Suprapubic skin (tissue), 4 donors: ENCODE results near the gene CDO1. TPM values are rescaled to one million over a fixed set of nuclear protein-coding genes. Genes with fewer than 3 reads are reported as not detected.

Source experiments
- DNase-seq, 2 donors: peaks; one replicate each; pipeline ENCODE4 v3.0.0-alpha.2; 2019; ENCODE audit warnings: low spot score in 2 of 2
- H3K27ac ChIP-seq: fragments of 200-600 bp; sonication (generic); one replicate; pipeline ENCODE4 v1.5.1; 2019
- H3K27me3 ChIP-seq: fragments of 200-600 bp; sonication (generic); one replicate; pipeline ENCODE4 v1.5.1; 2019
- H3K36me3 ChIP-seq: fragments of 200-600 bp; sonication (generic); one replicate; pipeline ENCODE4 v1.5.1; 2019
- H3K4me1 ChIP-seq: fragments of 200-600 bp; sonication (generic); one replicate; pipeline ENCODE4 v1.5.1; 2019
- H3K4me3 ChIP-seq: fragments of 200-600 bp; sonication (generic); one replicate; pipeline ENCODE4 v1.5.1; 2019; ENCODE audit warnings: mild to moderate bottlenecking
- H3K9me3 ChIP-seq: fragments of 200-600 bp; sonication (generic); one replicate; pipeline ENCODE4 v1.5.1; 2019
- EP300 ChIP-seq: sonication (generic); formaldehyde crosslinking; IDR thresholded peaks from one replicate; pipeline ENCODE4 v1.6.1; 2017; ENCODE audit warnings: antibody characterized with exemption
- POLR2A ChIP-seq, 2 donors: fragments of 450-650 bp; IDR thresholded peaks; one replicate each; pipeline ENCODE4 v1.6.1; 2017; ENCODE audit warnings: antibody characterized with exemption in 2 of 2, mild to moderate bottlenecking in 2 of 2, moderate library complexity in 2 of 2
- POLR2AphosphoS5 ChIP-seq, 3 donors: sonication (generic); formaldehyde crosslinking; IDR thresholded peaks; one replicate each; pipeline ENCODE4 v1.6.1; 2017; ENCODE audit warnings: antibody characterized with exemption in 3 of 3
- WGBS: methylation state at CpG from one replicate; pipeline ENCODE4 v1.1.5; 2018; 5-methylcytosine and 5-hydroxymethylcytosine counted together
- total RNA-seq, 4 donors: library from RNA; depleted of rRNA; stranded (reverse); fragments of >200 nt; gene quantifications; one replicate each; pipeline ENCODE4 v1.1.0, GENCODE V29; 2016
- TF ChIP-seq, protein P1 (sequence below), 2 donors: fragments of 200-600 bp in 1 of 2; fragments of 450-650 bp in 1 of 2; sonication (generic) in 1 of 2; IDR thresholded peaks; one replicate each; pipeline ENCODE4 v1.5.1; 2016 to 2019; ENCODE audit warnings: antibody characterized with exemption in 2 of 2, mild to moderate bottlenecking in 1 of 2, moderate library complexity in 1 of 2

Gene CDO1
- total RNA-seq, 4 donors from 2014 or later = 2.6 to 6.0 (median 4.4) TPM

DNA sequence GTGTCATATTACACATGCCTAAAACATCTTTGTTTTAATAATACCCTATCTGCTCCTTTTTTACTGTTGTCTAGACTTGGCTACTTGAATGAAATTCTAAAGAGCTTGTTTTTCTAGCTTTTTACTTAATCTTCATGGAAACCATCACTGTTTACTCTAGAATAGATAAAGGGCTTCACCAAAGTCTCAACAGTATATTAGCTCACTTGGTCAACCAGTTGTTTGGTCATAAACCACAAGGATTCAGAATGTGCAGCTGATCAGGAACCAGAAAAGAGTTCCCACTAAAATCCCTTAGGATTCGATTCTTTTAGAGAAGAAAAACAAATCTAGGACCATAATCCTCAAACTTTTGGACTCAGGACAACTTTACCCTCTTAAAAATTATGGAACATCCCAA, 38.0 kb downstream of the CDO1 start:
- TF ChIP-seq POLR2A (IDR thresholded peaks at IDR 0.05) (no peak), EP300 (no peak), POLR2AphosphoS5 (IDR thresholded peaks at IDR 0.05) (no peak)
- TF ChIP-seq, protein P1, sequence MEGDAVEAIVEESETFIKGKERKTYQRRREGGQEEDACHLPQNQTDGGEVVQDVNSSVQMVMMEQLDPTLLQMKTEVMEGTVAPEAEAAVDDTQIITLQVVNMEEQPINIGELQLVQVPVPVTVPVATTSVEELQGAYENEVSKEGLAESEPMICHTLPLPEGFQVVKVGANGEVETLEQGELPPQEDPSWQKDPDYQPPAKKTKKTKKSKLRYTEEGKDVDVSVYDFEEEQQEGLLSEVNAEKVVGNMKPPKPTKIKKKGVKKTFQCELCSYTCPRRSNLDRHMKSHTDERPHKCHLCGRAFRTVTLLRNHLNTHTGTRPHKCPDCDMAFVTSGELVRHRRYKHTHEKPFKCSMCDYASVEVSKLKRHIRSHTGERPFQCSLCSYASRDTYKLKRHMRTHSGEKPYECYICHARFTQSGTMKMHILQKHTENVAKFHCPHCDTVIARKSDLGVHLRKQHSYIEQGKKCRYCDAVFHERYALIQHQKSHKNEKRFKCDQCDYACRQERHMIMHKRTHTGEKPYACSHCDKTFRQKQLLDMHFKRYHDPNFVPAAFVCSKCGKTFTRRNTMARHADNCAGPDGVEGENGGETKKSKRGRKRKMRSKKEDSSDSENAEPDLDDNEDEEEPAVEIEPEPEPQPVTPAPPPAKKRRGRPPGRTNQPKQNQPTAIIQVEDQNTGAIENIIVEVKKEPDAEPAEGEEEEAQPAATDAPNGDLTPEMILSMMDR (IDR thresholded peaks at IDR 0.05) = no peak
- no peaks in the 10 kb centered on the region for H3K9me3 ChIP-seq

DNA sequence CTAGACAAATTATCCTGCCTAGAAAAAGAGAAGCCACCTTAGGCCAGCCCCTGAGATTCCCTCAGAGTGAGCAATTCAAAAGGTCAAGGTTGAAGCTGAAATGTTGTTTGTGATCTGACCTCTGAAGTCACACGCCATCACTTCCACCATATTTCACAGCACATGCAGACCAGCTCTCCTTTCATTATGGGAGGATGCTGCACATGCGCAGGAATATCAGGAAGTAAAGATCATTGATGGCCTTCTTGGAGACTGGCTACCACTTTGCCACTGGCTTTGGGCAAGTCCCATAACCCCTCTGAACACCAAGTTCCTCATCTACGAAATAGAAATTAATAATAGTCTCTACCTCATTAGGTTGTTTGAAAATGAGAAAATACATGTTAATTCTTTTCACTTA, 39.5 kb downstream of the CDO1 start:
- DNase-seq = no peak
- Histone ChIP-seq H3K27me3 (no peaks in the 10 kb centered on the region), H3K36me3 (no peaks in the 10 kb centered on the region), H3K9me3 (no peaks in the 10 kb centered on the region), H3K27ac (no peak overlapping the region), H3K4me3 (no peak overlapping the region), H3K4me1 (no peaks in the 10 kb centered on the region)
- TF ChIP-seq POLR2AphosphoS5 (IDR thresholded peaks at IDR 0.05) = no peak
- TF ChIP-seq EP300 = no peak
- TF ChIP-seq POLR2A (IDR thresholded peaks at IDR 0.05) = no peak
- TF ChIP-seq, protein P1 (IDR thresholded peaks at IDR 0.05) = no peak
- WGBS = 99% methylated on average over 3 of the region's 3 CpGs

More for the DNA sequence above, 38.0 kb downstream of the CDO1 start:
- no peaks in the 10 kb centered on the region for H3K27me3 ChIP-seq
- 53% methylated on average over 1 of the region's 1 CpG for WGBS
- no peak overlapping the region for H3K4me3 ChIP-seq
- no peak for DNase-seq
- H3K36me3 ChIP-seq = no peaks in the 10 kb centered on the region
- no peaks in the 10 kb centered on the region for H3K4me1 ChIP-seq
- no peak overlapping the region for H3K27ac ChIP-seq

DNA sequence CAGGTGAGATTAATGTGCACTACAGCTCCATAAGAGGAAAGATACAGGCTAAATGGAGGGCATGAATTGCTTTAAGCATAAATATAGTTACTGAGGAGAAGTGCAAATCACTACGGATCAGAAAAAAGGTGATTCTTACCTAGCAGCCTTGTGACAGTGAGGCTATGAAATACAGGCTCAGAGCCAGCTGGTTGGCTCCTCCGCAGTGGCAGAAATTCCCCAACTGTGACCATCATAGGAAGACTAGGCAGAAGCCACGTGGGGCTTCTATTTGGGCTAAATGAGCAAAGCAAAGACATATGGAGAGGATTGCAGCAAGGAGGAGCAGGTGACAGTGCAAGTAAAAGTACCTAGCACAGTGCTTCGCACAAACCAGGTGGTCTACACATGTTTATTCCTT, 40.5 kb downstream of the CDO1 start:
- Histone ChIP-seq H3K27me3 (no peaks in the 10 kb centered on the region), H3K27ac (no peak overlapping the region), H3K4me1 (no peaks in the 10 kb centered on the region), H3K4me3 (no peak overlapping the region), H3K36me3 (no peaks in the 10 kb centered on the region), H3K9me3 (no peaks in the 10 kb centered on the region)
- TF ChIP-seq, protein P1 (IDR thresholded peaks at IDR 0.05) = no peak
- TF ChIP-seq POLR2AphosphoS5 (IDR thresholded peaks at IDR 0.05) = no peak
- TF ChIP-seq EP300 = no peak
- TF ChIP-seq POLR2A (IDR thresholded peaks at IDR 0.05) = no peak
- WGBS = 71% methylated on average over 4 of the region's 4 CpGs
- no peak for DNase-seq

DNA sequence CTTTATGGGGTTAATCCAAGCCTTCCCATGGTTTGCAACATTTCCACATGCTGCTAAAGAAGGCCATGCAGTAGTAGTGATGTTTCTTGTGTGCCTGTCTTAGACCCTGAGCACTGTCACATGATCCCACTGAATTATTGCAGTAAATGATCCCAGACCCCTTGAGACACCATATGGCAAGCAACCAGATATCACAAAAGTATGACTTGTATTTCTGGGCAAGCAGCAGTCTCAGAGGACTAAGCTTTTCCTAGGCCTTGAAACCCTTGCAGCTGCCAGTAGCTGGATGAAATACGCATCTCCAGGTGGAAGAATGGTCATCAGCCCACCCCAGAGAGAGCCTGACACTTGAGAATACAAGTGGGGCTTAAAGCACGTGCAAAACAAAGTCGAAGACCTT, 41.8 kb downstream of the CDO1 start:
- Histone ChIP-seq H3K4me1 (no peaks in the 10 kb centered on the region), H3K4me3 (no peak overlapping the region), H3K27ac (no peak overlapping the region), H3K36me3 (no peaks in the 10 kb centered on the region), H3K27me3 (no peaks in the 10 kb centered on the region), H3K9me3 (no peaks in the 10 kb centered on the region)
- DNase-seq = no peak
- TF ChIP-seq EP300 = no peak
- no peak for TF ChIP-seq POLR2A (IDR thresholded peaks at IDR 0.05)
- TF ChIP-seq, protein P1 (IDR thresholded peaks at IDR 0.05) = no peak
- no peak for TF ChIP-seq POLR2AphosphoS5 (IDR thresholded peaks at IDR 0.05)
- WGBS = 82% methylated on average over 3 of the region's 3 CpGs

DNA sequence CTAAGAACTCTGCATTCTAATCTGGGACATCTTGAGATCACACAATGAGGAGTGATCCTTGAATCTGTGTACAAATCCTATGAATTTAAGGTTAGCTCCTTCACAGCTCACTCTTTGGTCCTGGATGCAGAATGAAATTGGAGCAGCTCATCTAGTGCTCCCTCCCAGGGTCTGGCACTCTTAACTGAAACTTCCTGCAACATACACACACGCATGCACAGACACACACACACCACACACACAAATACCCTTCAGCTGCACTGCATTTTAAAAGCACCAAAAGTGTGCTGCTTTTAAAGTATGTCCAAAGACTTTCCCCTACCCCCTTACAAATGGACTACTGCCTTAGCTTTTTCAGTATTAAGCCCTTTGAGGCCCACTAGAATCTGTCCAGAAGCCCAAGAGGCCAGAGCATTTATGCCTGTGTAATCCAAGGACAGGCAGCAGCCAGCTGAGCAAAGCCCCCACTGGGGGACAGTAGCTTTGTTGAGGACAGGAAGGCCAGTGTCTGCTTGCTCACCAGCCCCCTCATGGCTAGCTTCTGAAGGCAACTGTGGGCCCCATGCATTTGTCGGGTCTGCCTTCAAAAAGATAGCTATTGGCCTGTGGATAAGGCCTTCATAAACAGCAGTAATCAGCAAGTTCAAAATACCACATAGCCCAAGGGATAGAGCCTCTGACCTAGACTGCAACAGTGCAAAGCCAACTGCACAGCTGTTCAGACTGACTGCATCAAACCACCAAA, 43.6 kb downstream of the CDO1 start:
- 68% methylated on average over 2 of the region's 2 CpGs for WGBS

More for the DNA sequence above, 43.6 kb downstream of the CDO1 start:
- Histone ChIP-seq H3K27me3 (no peaks in the 10 kb centered on the region), H3K36me3 (no peaks in the 10 kb centered on the region), H3K9me3 (no peaks in the 10 kb centered on the region), H3K4me1 (no peaks in the 10 kb centered on the region), H3K27ac (no peak overlapping the region), H3K4me3 (no peak overlapping the region)
- TF ChIP-seq POLR2A (IDR thresholded peaks at IDR 0.05) (no peak), POLR2AphosphoS5 (IDR thresholded peaks at IDR 0.05) (no peak), EP300 (no peak)
- TF ChIP-seq, protein P1 (IDR thresholded peaks at IDR 0.05) = no peak
- no peak for DNase-seq
